Kidney (tissue), 14 donors: ENCODE data around the gene UBAP1. TPM values are rescaled to one million over a fixed set of nuclear protein-coding genes. Genes with fewer than 3 reads are reported as not detected.
"Not testable (repeated sequence)": the region's sequence is repeated elsewhere in the genome, so short reads cannot be mapped to it uniquely, and the experiment has no call there.

Source experiments
- DNase-seq, 5 donors: peaks; one replicate each; pipeline ENCODE4 v3.0.0-alpha.2; 2013 to 2020
- FAIRE-seq: peaks from 2 replicates; lab custom pipeline; 2012; peaks lifted over from hg19 to GRCh38; lab: Jason Lieb, UNC
- H3K27ac ChIP-seq, 2 donors: one replicate each; pipeline ENCODE4 v1.7.0; 2013; ENCODE audit warnings: low read depth in 2 of 2, low read length in 2 of 2, inconsistent platforms in 1 of 2
- H3K27me3 ChIP-seq: one replicate; pipeline ENCODE4 v1.7.1; 2013; ENCODE audit warnings: low read length, inconsistent platforms; ENCODE audit not compliant: control insufficient read depth, insufficient read depth
- H3K36me3 ChIP-seq, 3 donors: one replicate each; pipeline versions ENCODE4 v1.7.0 to v1.7.1; 2013; ENCODE audit warnings: low read length in 3 of 3, control low read depth in 1 of 3, inconsistent platforms in 1 of 3; ENCODE audit not compliant: insufficient read depth in 3 of 3, control insufficient read depth in 2 of 3
- H3K4me1 ChIP-seq, 3 donors: one replicate each; pipeline versions ENCODE4 v1.7.0 to v1.7.1; 2013; ENCODE audit warnings: low read length in 3 of 3, inconsistent platforms in 1 of 3, low read depth in 1 of 3; ENCODE audit not compliant: control insufficient read depth in 2 of 3, insufficient read depth in 2 of 3
- H3K4me3 ChIP-seq, 3 donors: one replicate each; pipeline versions ENCODE4 v1.7.0 to v1.8.1; 2013; ENCODE audit warnings: low read length in 3 of 3, control low read depth in 1 of 3, inconsistent platforms in 1 of 3
- H3K9ac ChIP-seq, 3 donors: one replicate each; pipeline versions ENCODE4 v1.7.0 to v1.7.1; 2013; ENCODE audit warnings: low read length in 3 of 3, control low read depth in 1 of 3, inconsistent platforms in 1 of 3
- H3K9me3 ChIP-seq, 3 donors: one replicate each; pipeline versions ENCODE4 v1.7.0 to v1.7.1; 2013; ENCODE audit warnings: low read length in 3 of 3, control low read depth in 1 of 3, inconsistent platforms in 1 of 3; ENCODE audit not compliant: control insufficient read depth in 2 of 3, insufficient read depth in 1 of 3
- intact Hi-C: fragments of 100-400 bp; cut with DNase I; formaldehyde crosslinking; loops from one replicate; pipeline ENCODE4 v1.11.1; 2022
- polyA plus RNA-seq: library from polyadenylated mRNA; stranded (reverse); fragments of 350-450 nt; fragmentation: Illumina TruSeq; extraction: RNeasy Lipid Tissue Mini Kit (QIAGEN cat#74804); gene quantifications from one replicate; pipeline ENCODE4 v1.2.3, GENCODE V29; 2014; ENCODE audit warnings: low read depth, low replicate concordance; ENCODE audit not compliant: insufficient read depth
- total RNA-seq: library from RNA; stranded (reverse); fragmentation: NEBNext Ultra II Directional; extraction: Animal tissue kit (Norgen Biotek cat#: 25700); gene quantifications from one replicate; pipeline ENCODE4 v1.2.1, GENCODE V29; 2021
- TF ChIP-seq, protein P1 (sequence below): IDR thresholded peaks from 3 replicates; pipeline ENCODE4 v1.5.1; 2012; ENCODE audit warnings: mild to moderate bottlenecking, moderate library complexity, borderline replicate concordance; ENCODE audit not compliant: insufficient read depth; ENCODE audit errors: extremely low read depth
- donor health status: control.
- donor health status: control.
- donor health status: control.
- donor health status: control.
- donor health status: control.
- donor health status: DM: yes; HTN: yes; CAD: no.
- donor health status: Normal renal cell carcinoma (clear cell type).

Gene UBAP1
- total and polyA plus RNA-seq, 2 donors from 2014 or later, result 39.4 to 53.8 TPM

DNA sequence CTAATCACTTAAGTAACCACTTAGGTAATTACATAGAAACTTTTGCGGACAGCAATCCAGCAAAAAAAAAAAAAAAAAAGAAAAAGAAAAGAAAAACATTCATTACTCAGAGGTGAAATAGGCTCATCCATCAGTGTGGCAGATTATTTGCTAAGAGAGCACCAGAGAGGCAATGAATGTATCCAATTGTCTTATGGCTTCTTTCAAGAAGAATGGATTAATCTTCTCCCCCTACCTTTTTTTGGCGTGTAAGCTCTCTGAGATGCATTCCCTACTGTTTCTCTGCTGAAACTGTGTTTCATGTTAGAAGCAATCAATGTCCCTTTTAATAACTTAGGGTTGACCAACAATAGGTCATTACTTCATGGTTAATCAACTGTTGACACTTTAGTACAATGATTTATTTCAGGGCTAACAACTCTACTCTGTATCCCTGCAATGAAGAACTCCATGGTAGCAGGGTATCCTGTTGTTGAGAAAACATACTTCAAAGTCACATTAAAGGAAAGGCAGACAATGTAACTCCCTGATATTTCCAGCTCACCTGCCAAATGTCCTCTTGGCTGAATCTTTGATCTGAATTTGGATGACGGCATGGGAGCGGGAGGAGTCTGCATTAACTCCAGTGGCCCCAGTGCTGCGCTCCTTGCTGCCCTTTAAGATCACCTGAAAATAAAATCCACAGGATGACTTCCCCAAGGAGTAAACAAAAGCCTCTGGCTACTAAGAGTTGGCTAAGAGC lies 92.6 kb downstream of the UBAP1 start:
- Histone ChIP-seq H3K4me1 (no peaks in the 10 kb centered on the region), H3K36me3 (no peaks in the 10 kb centered on the region), H3K4me3 (no peak overlapping the region), H3K27ac (no peak overlapping the region), H3K9ac (no peak overlapping the region), H3K9me3 (no peaks in the 10 kb centered on the region), H3K27me3 (no peaks in the 10 kb centered on the region)
- DNase-seq (peak in 3 of 5 donors; percentile 65 to 92 (median 88)), FAIRE-seq (no peak)
- TF ChIP-seq, protein P1, sequence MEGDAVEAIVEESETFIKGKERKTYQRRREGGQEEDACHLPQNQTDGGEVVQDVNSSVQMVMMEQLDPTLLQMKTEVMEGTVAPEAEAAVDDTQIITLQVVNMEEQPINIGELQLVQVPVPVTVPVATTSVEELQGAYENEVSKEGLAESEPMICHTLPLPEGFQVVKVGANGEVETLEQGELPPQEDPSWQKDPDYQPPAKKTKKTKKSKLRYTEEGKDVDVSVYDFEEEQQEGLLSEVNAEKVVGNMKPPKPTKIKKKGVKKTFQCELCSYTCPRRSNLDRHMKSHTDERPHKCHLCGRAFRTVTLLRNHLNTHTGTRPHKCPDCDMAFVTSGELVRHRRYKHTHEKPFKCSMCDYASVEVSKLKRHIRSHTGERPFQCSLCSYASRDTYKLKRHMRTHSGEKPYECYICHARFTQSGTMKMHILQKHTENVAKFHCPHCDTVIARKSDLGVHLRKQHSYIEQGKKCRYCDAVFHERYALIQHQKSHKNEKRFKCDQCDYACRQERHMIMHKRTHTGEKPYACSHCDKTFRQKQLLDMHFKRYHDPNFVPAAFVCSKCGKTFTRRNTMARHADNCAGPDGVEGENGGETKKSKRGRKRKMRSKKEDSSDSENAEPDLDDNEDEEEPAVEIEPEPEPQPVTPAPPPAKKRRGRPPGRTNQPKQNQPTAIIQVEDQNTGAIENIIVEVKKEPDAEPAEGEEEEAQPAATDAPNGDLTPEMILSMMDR, result no peak
- intact Hi-C loops, result no loop called here

- Histone ChIP-seq H3K9ac (no peak overlapping the region), H3K4me3 (no peak overlapping the region), H3K27ac (no peak overlapping the region), H3K36me3 (no peaks in the 10 kb centered on the region), H3K27me3 (no peaks in the 10 kb centered on the region), H3K4me1 (no peaks in the 10 kb centered on the region), H3K9me3 (no peaks in the 10 kb centered on the region)
- intact Hi-C loops, result no loop called here
- TF ChIP-seq, protein P1, result no peak
- FAIRE-seq, result no peak
- DNase-seq, result peak in 2 of 5 donors; percentile 31 to 62
These were observed 93.3 kb downstream of the UBAP1 start for GRCh38 chr9:34272101-34272541.

DNA sequence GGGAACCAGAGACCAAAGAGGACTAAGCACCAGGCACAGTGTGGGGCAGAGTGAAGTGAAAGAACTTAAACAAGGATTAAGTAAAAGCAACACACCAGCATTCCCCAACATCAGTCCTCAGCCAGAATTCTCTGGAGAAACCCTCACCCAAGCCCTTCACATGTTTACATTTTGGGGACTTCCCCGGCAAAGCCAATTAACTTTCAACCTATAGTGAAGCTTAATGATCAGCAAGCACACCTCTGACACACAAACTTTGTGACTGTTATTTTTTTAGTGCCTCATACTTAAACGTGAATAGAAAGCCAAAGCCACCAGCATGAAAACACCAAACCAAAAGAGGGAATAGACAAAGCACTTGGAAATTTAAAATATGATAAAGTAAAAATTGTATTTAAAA lies 94.7 kb downstream of the UBAP1 start:
- H3K9me3 ChIP-seq, intact Hi-C loops, H3K9ac ChIP-seq, FAIRE-seq, H3K27me3 ChIP-seq, H3K36me3 ChIP-seq, H3K4me1 ChIP-seq, H3K4me3 ChIP-seq, H3K27ac ChIP-seq, DNase-seq: not testable (repeated sequence)

DNA sequence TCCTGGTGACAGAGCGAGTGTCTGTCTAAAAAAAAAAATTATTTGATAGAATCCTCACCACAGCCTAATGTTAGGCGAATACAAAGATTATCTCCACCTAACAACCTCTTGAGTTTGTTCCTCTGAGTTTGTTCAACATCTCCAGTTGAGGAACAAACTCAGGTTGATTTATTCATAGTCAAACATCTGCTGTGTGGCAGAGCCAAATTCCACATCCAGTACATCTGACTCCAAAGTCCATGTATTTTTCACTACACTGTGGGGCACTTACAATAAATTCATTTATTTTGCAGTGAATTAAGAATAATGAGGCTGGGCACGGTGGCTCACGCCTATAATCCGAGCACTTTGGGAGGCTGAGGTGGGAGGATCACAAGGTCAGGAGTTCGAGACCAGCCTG lies 97.0 kb downstream of the UBAP1 start:
- DNase-seq, result no peak
- Histone ChIP-seq H3K27ac (no peak overlapping the region), H3K36me3 (no peaks in the 10 kb centered on the region), H3K9me3 (no peaks in the 10 kb centered on the region), H3K4me1 (no peaks in the 10 kb centered on the region), H3K9ac (no peak overlapping the region), H3K27me3 (no peaks in the 10 kb centered on the region), H3K4me3 (no peak overlapping the region)
- intact Hi-C loops, result no loop called here
- no peak for FAIRE-seq
- TF ChIP-seq, protein P1, result no peak
